IMR-90 (cell line): ENCODE measurements around the gene CLEC16A. TPM values are rescaled to one million over a fixed set of nuclear protein-coding genes. Genes with fewer than 3 reads are reported as not detected.

Source experiments
- ATAC-seq: fragments of 200-7000 bp; cut with Tn5 transposase; 2 replicates; pipeline ENCODE4 v1.9.1; 2020; ENCODE audit warnings: low read depth, mild to moderate bottlenecking, moderate library complexity
- BruUV-seq: library from RNA; stranded (reverse); fragments of 400-500 nt; replicated peaks from 2 replicates; lab custom pipeline; 2021; lab: Mats Ljungman, UMichigan
- CTCF ChIA-PET: fragments of 300-600 bp; formaldehyde crosslinking; extraction: SDS; loops from one replicate; lab custom pipeline; 2021; ENCODE audit warnings: antibody characterized with exemption; lab: Yijun Ruan, JAX
- POLR2A ChIA-PET: fragments of 300-600 bp; sonication (Branson Sonifier 250); formaldehyde crosslinking; loops from one replicate; lab custom pipeline; 2022; ENCODE audit warnings: antibody characterized with exemption; ENCODE audit not compliant: unreplicated experiment; lab: Charles Lee
- DNase-seq: peaks from one replicate; pipeline ENCODE4 v3.0.0; 2013
- H2AFZ ChIP-seq: replicated peaks from 2 replicates; pipeline ENCODE3; 2013; ENCODE audit warnings: low read length, mild to moderate bottlenecking; ENCODE audit not compliant: poor library complexity
- H2AK5ac ChIP-seq: 2 replicates; pipeline ENCODE4 v1.6.1; 2013; ENCODE audit warnings: low read depth, low read length, inconsistent platforms
- H2AK9ac ChIP-seq: replicated peaks from 2 replicates; pipeline ENCODE3; 2013; ENCODE audit warnings: mild to moderate bottlenecking, low read depth, low read length, moderate library complexity; ENCODE audit not compliant: poor library complexity
- H2BK120ac ChIP-seq: 2 replicates; pipeline ENCODE4 v1.6.1; 2013; ENCODE audit warnings: low read depth, low read length, inconsistent platforms
- H2BK15ac ChIP-seq: 3 replicates; pipeline ENCODE4 v1.6.1; 2013; ENCODE audit warnings: low read depth, low read length, inconsistent platforms
- H2BK20ac ChIP-seq: 2 replicates; pipeline ENCODE4 v1.6.1; 2013; ENCODE audit warnings: low read depth, mild to moderate bottlenecking, inconsistent platforms, low read length, moderate library complexity
- H2BK5ac ChIP-seq: 2 replicates; pipeline ENCODE4 v1.6.1; 2013; ENCODE audit warnings: mild to moderate bottlenecking, low read depth, low read length, inconsistent platforms; ENCODE audit not compliant: poor library complexity, severe bottlenecking
- H3K14ac ChIP-seq: replicated peaks from 2 replicates; pipeline ENCODE4 v1.6.1; 2013; ENCODE audit warnings: low read depth, low read length, inconsistent platforms
- H3K18ac ChIP-seq: 2 replicates; pipeline ENCODE4 v1.6.1; 2013; ENCODE audit warnings: low read depth, low read length, control low read depth
- H3K23ac ChIP-seq: 2 replicates; pipeline ENCODE4 v1.6.1; 2013; ENCODE audit warnings: low read depth, low read length, inconsistent platforms
- H3K27ac ChIP-seq: 2 replicates; pipeline ENCODE4 v1.5.1; 2013; ENCODE audit warnings: mild to moderate bottlenecking, control low read depth, low read length; ENCODE audit not compliant: insufficient read depth
- H3K27me3 ChIP-seq: 2 replicates; pipeline ENCODE4 v1.6.1; 2013; ENCODE audit warnings: low read length; ENCODE audit not compliant: control insufficient read depth, insufficient read depth
- H3K36me3 ChIP-seq: 2 replicates; pipeline ENCODE4 v1.6.1; 2013; ENCODE audit warnings: low read length, mixed read lengths; ENCODE audit not compliant: control insufficient read depth, insufficient read depth
- H3K4ac ChIP-seq: 2 replicates; pipeline ENCODE4 v1.6.1; 2013; ENCODE audit warnings: low read depth, low read length, inconsistent platforms
- H3K4me1 ChIP-seq: 2 replicates; pipeline ENCODE4 v1.6.1; 2013; ENCODE audit warnings: low read length, mixed read lengths; ENCODE audit not compliant: control insufficient read depth, insufficient read depth
- H3K4me2 ChIP-seq: 2 replicates; pipeline ENCODE4 v1.6.1; 2013; ENCODE audit warnings: low read depth, mild to moderate bottlenecking, control low read depth, low read length, moderate library complexity
- H3K4me3 ChIP-seq: 2 replicates; pipeline ENCODE4 v1.5.1; 2013; ENCODE audit warnings: low read depth, mild to moderate bottlenecking, control low read depth, low read length, moderate library complexity; ENCODE audit not compliant: insufficient read depth
- H3K56ac ChIP-seq: 2 replicates; pipeline ENCODE4 v1.6.1; 2013; ENCODE audit warnings: low read length, inconsistent platforms; ENCODE audit not compliant: insufficient read depth; ENCODE audit errors: extremely low read depth
- H3K79me1 ChIP-seq, 2 experiments: 2 replicates each; pipeline ENCODE4 v1.6.1; 2013; ENCODE audit warnings: low read length in 2 of 2, inconsistent platforms in 1 of 2, low read depth in 1 of 2
- H3K9ac ChIP-seq: 2 replicates; pipeline ENCODE4 v1.6.1; 2013; ENCODE audit warnings: low read depth, low read length, control low read depth
- H3K9me1 ChIP-seq: 2 replicates; pipeline ENCODE4 v1.6.1; 2013; ENCODE audit warnings: low read length, inconsistent platforms; ENCODE audit not compliant: insufficient read depth
- H3K9me3 ChIP-seq: 2 replicates; pipeline ENCODE4 v1.6.1; 2013; ENCODE audit warnings: low read length; ENCODE audit not compliant: control insufficient read depth, insufficient read depth
- H4K20me1 ChIP-seq: 2 replicates; pipeline ENCODE4 v1.6.1; 2013; ENCODE audit warnings: low read length, inconsistent platforms; ENCODE audit not compliant: insufficient read depth
- H4K5ac ChIP-seq: 2 replicates; pipeline ENCODE4 v1.6.1; 2013; ENCODE audit warnings: mild to moderate bottlenecking, low read depth, low read length, control low read depth
- H4K8ac ChIP-seq, 2 experiments: 2 replicates each; pipeline ENCODE4 v1.6.1; 2013; ENCODE audit warnings: low read depth in 2 of 2, low read length in 2 of 2, control low read depth in 1 of 2, inconsistent platforms in 1 of 2
- H4K91ac ChIP-seq: 2 replicates; pipeline ENCODE4 v1.6.1; 2013; ENCODE audit warnings: low read depth, low read length, inconsistent platforms; ENCODE audit not compliant: insufficient read depth
- ELK1 ChIP-seq: fragments of 150-350 bp; IDR thresholded peaks from 2 replicates; pipeline ENCODE4 v1.6.1; 2016; ENCODE audit warnings: low read depth, mild to moderate bottlenecking, low read length, moderate library complexity, borderline replicate concordance
- WGBS, 2 experiments: methylation state at CpG; one replicate each; pipeline versions ENCODE4 v1.1.5 to v1.1.7; 2013; ENCODE audit warnings: missing lambda C conversion rate in 2 of 2; ENCODE audit not compliant: insufficient read length in 1 of 2; ENCODE audit errors: extremely low coverage in 2 of 2; 5-methylcytosine and 5-hydroxymethylcytosine counted together
- dilution Hi-C: fragments of 300-500 bp; cut with HindIII; formaldehyde crosslinking; loops from one replicate; pipeline ENCODE4 v1.14.3; 2018; ENCODE audit warnings: low sequenced_read_pairs; ENCODE audit not compliant: unreplicated experiment
- in situ Hi-C: fragments of 300-500 bp; cut with MboI; formaldehyde crosslinking; loops from 3 replicates; pipeline ENCODE4 v1.14.3; 2019; ENCODE audit warnings: low sequenced_read_pairs, inconsistent platforms, mixed read lengths
- intact Hi-C: fragments of 100-400 bp; cut with micrococcal nuclease; formaldehyde crosslinking; loops from 2 replicates; pipeline ENCODE4 v1.10.0; 2022
- polyA plus RNA-seq, 3 experiments: library from polyadenylated mRNA; depleted of rRNA; stranded (reverse); fragments of >200 nt; gene quantifications; 2 replicates each; pipeline ENCODE4 v1.2.3, GENCODE V29; 2012; ENCODE audit warnings: low replicate concordance in 1 of 3
- total RNA-seq: library from RNA; depleted of rRNA; stranded (reverse); fragments of >200 nt; gene quantifications from 2 replicates; pipeline ENCODE4 v1.2.3, GENCODE V29; 2012

The CLEC16A gene
- total and polyA plus RNA-seq, 2 of the 4 experiments (the other 2 are of a cell fraction): 15.9 to 16.5 TPM

DNA sequence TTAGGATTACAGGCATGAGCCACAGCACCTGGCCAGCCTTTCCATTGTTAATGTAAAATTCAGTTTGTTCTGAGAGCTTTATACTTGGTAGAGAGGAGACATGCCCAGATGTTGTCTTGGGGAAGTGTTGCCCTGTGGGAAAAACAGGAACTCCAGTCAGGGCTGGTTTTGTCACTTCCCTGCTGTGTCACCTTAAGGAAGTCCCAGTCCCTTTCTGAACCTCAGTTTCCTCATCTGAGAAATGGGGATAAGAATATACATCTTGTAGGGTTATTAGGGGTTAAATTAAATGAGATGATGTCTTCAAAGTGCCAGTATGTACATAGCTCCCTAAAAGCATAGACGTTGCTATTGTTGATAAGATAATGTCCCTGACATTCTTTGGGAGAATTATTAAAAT, 25.3 kb downstream of the CLEC16A start:
- H2AFZ ChIP-seq: no peak overlapping the region
- H4K5ac ChIP-seq: no peak overlapping the region
- H2BK15ac ChIP-seq: no peak overlapping the region
- H2AK5ac ChIP-seq: no peak overlapping the region
- no peak overlapping the region for H2BK5ac ChIP-seq
- H3K4me1 ChIP-seq: peaks cover 17% of the 10 kb centered on the region
- ChIA-PET POLR2A (no interaction called here), CTCF (no interaction called here)
- no peaks in the 10 kb centered on the region for H3K9me3 ChIP-seq
- no peak overlapping the region for H2AK9ac ChIP-seq
- H3K4me2 ChIP-seq: no peak overlapping the region
- peaks cover 9 to 37% of the 10 kb centered on the region in 2 experiments for H3K79me1 ChIP-seq
- no peak overlapping the region for H2BK20ac ChIP-seq
- no TSS peak for BruUV-seq
- H3K36me3 ChIP-seq: peaks cover 13% of the 10 kb centered on the region
- H3K56ac ChIP-seq: no peak overlapping the region
- H3K9me1 ChIP-seq: peaks cover 6% of the 10 kb centered on the region; the same call in 1 of the 2 replicates
- no peaks in the 10 kb centered on the region for H3K27me3 ChIP-seq
- no peak overlapping the region for H3K23ac ChIP-seq
- no peak overlapping the region for H4K91ac ChIP-seq
- no CpG with 5 or more reads among the region's 1 CpG for WGBS, 2 experiments
- H3K18ac ChIP-seq: no peak overlapping the region
- no peaks in the 10 kb centered on the region for H4K20me1 ChIP-seq
- no peak overlapping the region for H3K4ac ChIP-seq
- no peak overlapping the region for H4K8ac ChIP-seq
- dilution Hi-C loops (no loop called here), intact Hi-C loops (loop anchor here (10.0 kb wide), 2 partner anchors 675 to 745 kb away; no protein-coding TSS in a partner anchor), in situ Hi-C loops (loop anchor here (5.0 to 25.0 kb wide), 6 partner anchors 283 to 843 kb away; a partner anchor contains a TSS)
- H2BK120ac ChIP-seq: no peak overlapping the region
- H3K9ac ChIP-seq: no peak overlapping the region
- no peak overlapping the region for H3K27ac ChIP-seq
- TF ChIP-seq ELK1: no peak
- ATAC-seq (no peak), DNase-seq (no peak)
- H3K14ac ChIP-seq: no peak overlapping the region
- no peak overlapping the region for H3K4me3 ChIP-seq
